Epithelial cell of esophagus (primary cell): ENCODE data around the gene TRIM33.

ENCODE experiments used
- DNase-seq: peaks from one replicate; pipeline ENCODE4 v3.0.0; 2010; ENCODE audit warnings: low read depth
- H3K4me3 ChIP-seq: 2 replicates; pipeline ENCODE4 v1.5.1; 2011; ENCODE audit warnings: mild to moderate bottlenecking, low read length, control low read depth
- CTCF ChIP-seq: IDR thresholded peaks from 2 replicates; pipeline ENCODE4 v1.5.1; 2011; ENCODE audit warnings: low read depth, mild to moderate bottlenecking, low read length, control low read depth, inconsistent platforms; ENCODE audit not compliant: insufficient read depth; ENCODE audit errors: missing control alignments

The TRIM33 gene

GRCh38 chr1:114468710-114469468, 42.1 kb downstream of the TRIM33 start:
- no peak overlapping the region for H3K4me3 ChIP-seq
- no peak for TF ChIP-seq CTCF
- DNase-seq, result peak; percentile 94

GRCh38 chr1:114468047-114468446, 43.0 kb downstream of the TRIM33 start:
- H3K4me3 ChIP-seq, result no peak overlapping the region
- TF ChIP-seq CTCF, result no peak
- DNase-seq, result no peak

GRCh38 chr1:114467491-114467890, 43.5 kb downstream of the TRIM33 start:
- TF ChIP-seq CTCF, result no peak
- H3K4me3 ChIP-seq, result no peak overlapping the region
- no peak for DNase-seq

- no peak overlapping the region for H3K4me3 ChIP-seq
- no peak for TF ChIP-seq CTCF
- DNase-seq, result no peak
Measured at GRCh38 chr1:114466334-114467014, 44.5 kb downstream of the TRIM33 start.

- H3K4me3 ChIP-seq, result no peak overlapping the region
- TF ChIP-seq CTCF, result no peak
- no peak for DNase-seq
Measured at GRCh38 chr1:114462963-114463362, 48.0 kb downstream of the TRIM33 start.

GRCh38 chr1:114462341-114462740, 48.7 kb downstream of the TRIM33 start:
- DNase-seq, result no peak
- no peak overlapping the region for H3K4me3 ChIP-seq
- no peak for TF ChIP-seq CTCF
